HCT116 (cell line): ENCODE measurements around the gene FAM184A.

Source experiments
- CTCF ChIP-seq, 3 experiments: fragments of 200-600 bp in 1 of 3; sonication (generic) in 1 of 3; IDR thresholded peaks in 2 of 3; conservative IDR thresholded peaks in 1 of 3; 2 replicates each; pipeline ENCODE4 v1.5.1; 2012 to 2017; ENCODE audit warnings: low read depth in 2 of 3, low read length in 2 of 3, antibody characterized with exemption in 1 of 3, borderline replicate concordance in 1 of 3, control low read depth in 1 of 3, mild to moderate bottlenecking in 1 of 3, mixed read lengths in 1 of 3, mixed run types in 1 of 3, moderate library complexity in 1 of 3; ENCODE audit not compliant: insufficient read depth in 1 of 3
- EZH2 ChIP-seq: fragments of 200-600 bp; sonication (generic); IDR thresholded peaks from 2 replicates; pipeline ENCODE4 v1.6.1; 2017; ENCODE audit warnings: antibody characterized with exemption, mixed run types
- FOSL1 ChIP-seq: IDR thresholded peaks from 2 replicates; pipeline ENCODE4 v1.6.1; 2012; ENCODE audit warnings: low read depth
- JUND ChIP-seq: IDR thresholded peaks from 2 replicates; pipeline ENCODE4 v1.6.1; 2012
- POLR2A ChIP-seq: IDR thresholded peaks from 2 replicates; pipeline ENCODE4 v1.7.0; 2011; ENCODE audit warnings: borderline replicate concordance; ENCODE audit not compliant: insufficient read depth, insufficient read length; ENCODE audit errors: extremely low read depth
- POLR2AphosphoS5 ChIP-seq: IDR thresholded peaks from 2 replicates; pipeline ENCODE4 v1.6.1; 2011; ENCODE audit warnings: mild to moderate bottlenecking, low read depth, low read length, moderate library complexity
- RAD21 ChIP-seq: IDR thresholded peaks from 2 replicates; pipeline ENCODE4 v1.6.1; 2012; ENCODE audit warnings: low read depth, mild to moderate bottlenecking
- ZBTB33 ChIP-seq: IDR thresholded peaks from 2 replicates; pipeline ENCODE4 v1.6.1; 2011; ENCODE audit warnings: mild to moderate bottlenecking, low read length, moderate library complexity; ENCODE audit not compliant: insufficient replicate concordance; ENCODE audit errors: extremely low read depth
- ZFX ChIP-seq: fragments of 450-650 bp; IDR thresholded peaks from 2 replicates; pipeline ENCODE4 v1.6.1; 2017
- ZNF274 ChIP-seq: fragments of 200-500 bp; sonication (Bioruptor generic); IDR thresholded peaks from 2 replicates; pipeline ENCODE4 v1.6.1; 2014; ENCODE audit warnings: mild to moderate bottlenecking, low read depth, low read length, inconsistent platforms

GRCh38 chr6:119127627-119128026 lies 49.2 kb upstream of the FAM184A start:
- TF ChIP-seq CTCF (IDR thresholded peaks at IDR 0.05 in 2 of 3, conservative IDR thresholded peaks at IDR 0.05 in 1 of 3; ENCODE audit: borderline replicate concordance in 1 of 3, insufficient read depth in 1 of 3, low read depth in 2 of 3, low read length in 2 of 3) (no peak), POLR2A (no peak), EZH2 (no peak), RAD21 (no peak), ZFX (no peak), JUND (no peak), FOSL1 (no peak), ZNF274 (no peak), ZBTB33 (no peak), POLR2AphosphoS5 (no peak)
